ENCODE results near the gene GMDS.

- TF ChIP-seq EZH2phosphoT487 (IDR thresholded peaks at IDR 0.05; ENCODE audit: insufficient read depth, low read depth) (no peak), EZH2 (IDR thresholded peaks at IDR 0.05; ENCODE audit: insufficient read depth, poor library complexity, severe bottlenecking) (no peak)
These were observed 664.8 kb downstream of the GMDS start for GRCh38 chr6:1580585-1580984.
